Endometrial microvascular endothelial cells (primary cell): ENCODE data around the gene ZSCAN1. TPM values are rescaled to one million over a fixed set of nuclear protein-coding genes. Genes with fewer than 3 reads are reported as not detected.

ENCODE experiments used
- total RNA-seq: library from RNA; depleted of rRNA; stranded (reverse); fragments of >200 nt; gene quantifications from one replicate; pipeline ENCODE4 v1.2.3, GENCODE V29; 2015; ENCODE audit errors: inconsistent ontology term

ZSCAN1 gene
- total RNA-seq, 1 donor from 2014 or later, result not detected

Other genes starting within 250 kb of the ZSCAN1 start
- 3.4 TPM for gene ZNF552, start 219.1 kb upstream of the ZSCAN1 start, total RNA-seq
- gene ZNF587B, start 203.7 kb upstream of the ZSCAN1 start, total RNA-seq, result 7.4 TPM
- gene ZNF587, start 184.2 kb upstream of the ZSCAN1 start, total RNA-seq, result 35.4 TPM
- 1.7 TPM for gene ZNF814, start 145.0 kb upstream of the ZSCAN1 start, total RNA-seq
- 4.8 TPM for gene ZNF417, start 117.4 kb upstream of the ZSCAN1 start, total RNA-seq
- under 0.01 TPM for gene ZNF418, start 98.6 kb upstream of the ZSCAN1 start, total RNA-seq
- 0.84 TPM for gene ZNF256, start 86.3 kb upstream of the ZSCAN1 start, total RNA-seq
- gene C19orf18, start 59.5 kb upstream of the ZSCAN1 start, total RNA-seq, result not detected
- gene ZNF606, start 31.2 kb upstream of the ZSCAN1 start, total RNA-seq, result 11.5 TPM
- not detected for gene ZNF135, start 25.3 kb downstream of the ZSCAN1 start, total RNA-seq
- gene ZSCAN18, start 64.2 kb downstream of the ZSCAN1 start, total RNA-seq, result 4.8 TPM
- 7.2 TPM for gene ZNF329, start 116.8 kb downstream of the ZSCAN1 start, total RNA-seq
- gene ZNF274, start 149.0 kb downstream of the ZSCAN1 start, total RNA-seq, result 13.9 TPM
- 59.2 TPM for gene ZNF544, start 194.9 kb downstream of the ZSCAN1 start, total RNA-seq
- 2.9 TPM for gene ZNF8, start 244.9 kb downstream of the ZSCAN1 start, total RNA-seq